Activated CD8-positive, alpha-beta memory T cell treated with anti-CD3 and anti-CD28 coated beads, Interleukin-2, amount 50 U/mL, for 1 hour (primary cell): ENCODE measurements around the gene SCN2B.

ENCODE experiments used
- DNase-seq: peaks from one replicate; pipeline ENCODE4 v3.0.0-alpha.2; 2020; ENCODE audit errors: extremely low read depth

SCN2B gene

GRCh38 chr11:118135051-118135795 is 41.2 kb downstream of the SCN2B start:
- no peak for DNase-seq

GRCh38 chr11:118133816-118134215 is 42.6 kb downstream of the SCN2B start:
- no peak for DNase-seq

- DNase-seq: no peak
These were observed 43.9 kb downstream of the SCN2B start for GRCh38 chr11:118132385-118133151.

- no peak for DNase-seq
These were observed 46.8 kb downstream of the SCN2B start for GRCh38 chr11:118129471-118130172.

- no peak for DNase-seq
These were observed 47.5 kb downstream of the SCN2B start for GRCh38 chr11:118128721-118129470.

- DNase-seq: no peak
These were observed 48.1 kb downstream of the SCN2B start for GRCh38 chr11:118128310-118128709.

- DNase-seq: no peak
These were observed 50.2 kb downstream of the SCN2B start for GRCh38 chr11:118126082-118126838.

GRCh38 chr11:118124929-118125535 is 51.4 kb downstream of the SCN2B start:
- no peak for DNase-seq

- DNase-seq: no peak
These were observed 55.6 kb downstream of the SCN2B start for GRCh38 chr11:118120793-118121192.

GRCh38 chr11:118117790-118118601 is 58.4 kb downstream of the SCN2B start:
- no peak for DNase-seq

GRCh38 chr11:118115048-118115447 is 61.4 kb downstream of the SCN2B start:
- DNase-seq: no peak

- DNase-seq: no peak
These were observed 62.2 kb downstream of the SCN2B start for GRCh38 chr11:118114266-118114665.

- no peak for DNase-seq
These were observed 63.6 kb downstream of the SCN2B start for GRCh38 chr11:118112711-118113430.
